Kidney epithelial cell (primary cell): ENCODE data around the gene ERAP2. TPM values are rescaled to one million over a fixed set of nuclear protein-coding genes. Genes with fewer than 3 reads are reported as not detected.

Experiments used
- DNase-seq: peaks from one replicate; pipeline ENCODE4 v3.0.0-alpha.2; 2010; ENCODE audit warnings: low read depth
- H3K27me3 ChIP-seq: 2 replicates; pipeline ENCODE4 v1.6.0; 2011; ENCODE audit warnings: low read length; ENCODE audit not compliant: control insufficient read depth, insufficient read depth
- H3K36me3 ChIP-seq: 2 replicates; pipeline ENCODE4 v1.5.1; 2011; ENCODE audit warnings: low read length; ENCODE audit not compliant: control insufficient read depth, insufficient read depth
- H3K4me3 ChIP-seq: 2 replicates; pipeline ENCODE4 v1.5.1; 2011; ENCODE audit warnings: low read depth, mild to moderate bottlenecking, control low read depth, low read length
- total RNA-seq: library from RNA; depleted of rRNA; stranded (reverse); fragments of >200 nt; gene quantifications from 2 replicates; pipeline ENCODE4 v1.2.3, GENCODE V29; 2015
- TF ChIP-seq, protein P1 (sequence below): IDR thresholded peaks from 2 replicates; pipeline ENCODE4 v1.5.1; 2011; ENCODE audit warnings: mild to moderate bottlenecking, moderate library complexity, low read length, control low read depth, inconsistent platforms; ENCODE audit not compliant: insufficient read depth, poor library complexity, severe bottlenecking

ERAP2 gene
- total RNA-seq, 1 donor from 2014 or later, result 19.1 TPM

DNA sequence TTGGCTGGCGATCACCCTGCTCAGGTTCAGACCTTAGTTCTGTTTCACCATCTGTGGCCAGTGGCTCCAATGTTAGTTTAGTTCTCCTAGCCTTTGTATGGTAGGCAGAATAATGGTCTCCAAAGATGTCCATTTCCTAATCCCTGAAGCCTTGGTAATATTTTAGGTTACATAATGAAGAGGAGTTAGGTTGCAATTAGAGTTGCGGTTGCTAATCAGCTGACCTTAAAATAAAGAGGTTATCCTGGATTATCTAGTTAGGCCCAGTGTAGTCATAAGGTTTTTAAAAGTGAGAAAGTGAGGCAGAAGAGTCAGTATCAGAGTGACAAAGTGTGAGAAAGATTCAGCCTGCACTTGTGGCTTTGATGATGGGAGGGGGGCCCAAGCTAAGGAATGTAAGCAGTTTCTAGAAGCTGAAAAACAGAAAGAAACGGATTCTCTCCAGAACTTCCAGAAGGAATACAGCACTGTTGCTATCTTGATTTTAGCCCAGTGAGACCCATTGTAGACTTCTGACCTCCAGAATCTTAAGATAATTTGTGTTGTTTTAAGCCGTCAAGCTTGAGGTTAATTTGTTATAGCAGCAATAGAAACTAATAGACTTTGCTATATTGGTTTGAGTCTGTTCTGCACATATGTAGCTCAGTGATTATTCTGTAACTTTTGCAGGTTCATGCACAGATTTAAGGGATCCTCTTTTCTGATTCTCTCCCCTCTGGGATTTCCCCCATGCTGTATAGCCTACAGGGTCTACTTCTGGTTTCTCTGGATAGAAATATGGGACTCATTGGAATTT, 81.2 kb downstream of the ERAP2 start:
- no peaks in the 10 kb centered on the region for H3K36me3 ChIP-seq
- TF ChIP-seq, protein P1, sequence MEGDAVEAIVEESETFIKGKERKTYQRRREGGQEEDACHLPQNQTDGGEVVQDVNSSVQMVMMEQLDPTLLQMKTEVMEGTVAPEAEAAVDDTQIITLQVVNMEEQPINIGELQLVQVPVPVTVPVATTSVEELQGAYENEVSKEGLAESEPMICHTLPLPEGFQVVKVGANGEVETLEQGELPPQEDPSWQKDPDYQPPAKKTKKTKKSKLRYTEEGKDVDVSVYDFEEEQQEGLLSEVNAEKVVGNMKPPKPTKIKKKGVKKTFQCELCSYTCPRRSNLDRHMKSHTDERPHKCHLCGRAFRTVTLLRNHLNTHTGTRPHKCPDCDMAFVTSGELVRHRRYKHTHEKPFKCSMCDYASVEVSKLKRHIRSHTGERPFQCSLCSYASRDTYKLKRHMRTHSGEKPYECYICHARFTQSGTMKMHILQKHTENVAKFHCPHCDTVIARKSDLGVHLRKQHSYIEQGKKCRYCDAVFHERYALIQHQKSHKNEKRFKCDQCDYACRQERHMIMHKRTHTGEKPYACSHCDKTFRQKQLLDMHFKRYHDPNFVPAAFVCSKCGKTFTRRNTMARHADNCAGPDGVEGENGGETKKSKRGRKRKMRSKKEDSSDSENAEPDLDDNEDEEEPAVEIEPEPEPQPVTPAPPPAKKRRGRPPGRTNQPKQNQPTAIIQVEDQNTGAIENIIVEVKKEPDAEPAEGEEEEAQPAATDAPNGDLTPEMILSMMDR, result no peak
- no peak overlapping the region for H3K4me3 ChIP-seq
- DNase-seq, result no peak
- H3K27me3 ChIP-seq, result no peaks in the 10 kb centered on the region

DNA sequence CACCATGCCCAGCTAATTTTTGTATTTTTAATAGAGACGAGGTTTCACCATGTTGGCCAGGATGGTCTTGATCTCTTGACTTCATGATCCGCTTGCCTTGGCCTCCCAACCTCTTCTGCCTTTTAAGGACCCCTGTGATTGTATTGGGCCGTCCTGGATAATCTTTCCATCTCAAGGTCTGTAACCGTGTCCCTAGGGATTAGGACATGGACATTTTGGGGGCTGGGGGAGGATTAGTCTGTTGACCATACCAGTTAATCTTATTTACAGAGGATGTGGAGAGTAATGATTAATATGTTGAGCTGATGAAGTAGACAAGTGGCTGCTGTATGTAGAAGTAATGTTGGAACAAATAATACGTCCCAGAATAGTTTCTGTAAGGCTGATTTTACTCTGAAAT, 82.7 kb downstream of the ERAP2 start:
- no peaks in the 10 kb centered on the region for H3K36me3 ChIP-seq
- no peak overlapping the region for H3K4me3 ChIP-seq
- TF ChIP-seq, protein P1, result no peak
- no peaks in the 10 kb centered on the region for H3K27me3 ChIP-seq
- no peak for DNase-seq

DNA sequence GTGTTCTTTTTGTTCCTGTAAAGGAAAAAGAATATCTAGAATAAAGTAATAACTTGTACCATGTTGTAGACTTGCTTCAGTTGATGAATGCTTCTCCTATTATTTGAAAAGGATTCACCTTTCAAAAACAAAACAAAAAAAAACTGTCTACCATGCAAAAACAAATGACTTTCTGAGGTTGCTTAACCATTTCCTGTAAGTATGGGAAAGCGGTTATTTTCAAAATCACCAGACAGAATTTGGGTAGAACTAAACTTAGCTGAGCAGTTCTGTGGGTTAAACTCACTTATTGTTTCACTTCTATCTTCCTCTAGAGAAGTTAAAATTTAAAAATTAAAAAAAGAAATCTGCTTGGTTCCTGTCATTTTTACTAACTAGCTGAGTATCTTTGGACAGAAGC, 84.8 kb downstream of the ERAP2 start:
- TF ChIP-seq, protein P1, result no peak
- Histone ChIP-seq H3K36me3 (no peaks in the 10 kb centered on the region), H3K27me3 (no peaks in the 10 kb centered on the region), H3K4me3 (no peak overlapping the region)
- DNase-seq, result no peak

DNA sequence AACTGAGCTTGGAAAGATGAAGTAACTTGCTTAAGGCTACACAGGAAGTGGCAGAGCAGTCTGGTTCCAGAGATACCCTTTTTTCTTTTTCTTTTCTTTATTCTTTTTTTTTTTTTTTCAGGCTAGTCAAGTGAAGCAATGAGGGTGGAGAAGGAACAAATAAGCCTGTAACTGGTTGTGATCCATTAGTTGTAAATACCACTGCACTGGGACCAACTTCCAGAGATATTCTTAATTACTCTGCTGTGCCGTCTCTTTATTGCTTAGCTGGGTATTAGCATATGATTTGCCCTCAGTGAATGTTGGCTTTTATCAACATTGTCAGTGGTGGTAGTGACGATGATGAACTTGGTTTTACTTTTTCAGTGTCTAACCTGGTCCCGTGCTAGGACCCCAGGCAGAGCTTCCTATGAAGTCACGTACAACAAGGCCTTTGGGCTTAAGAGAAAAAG, 86.3 kb downstream of the ERAP2 start:
- TF ChIP-seq, protein P1, result no peak
- Histone ChIP-seq H3K27me3 (no peaks in the 10 kb centered on the region), H3K36me3 (no peaks in the 10 kb centered on the region), H3K4me3 (no peak overlapping the region)
- DNase-seq, result no peak

DNA sequence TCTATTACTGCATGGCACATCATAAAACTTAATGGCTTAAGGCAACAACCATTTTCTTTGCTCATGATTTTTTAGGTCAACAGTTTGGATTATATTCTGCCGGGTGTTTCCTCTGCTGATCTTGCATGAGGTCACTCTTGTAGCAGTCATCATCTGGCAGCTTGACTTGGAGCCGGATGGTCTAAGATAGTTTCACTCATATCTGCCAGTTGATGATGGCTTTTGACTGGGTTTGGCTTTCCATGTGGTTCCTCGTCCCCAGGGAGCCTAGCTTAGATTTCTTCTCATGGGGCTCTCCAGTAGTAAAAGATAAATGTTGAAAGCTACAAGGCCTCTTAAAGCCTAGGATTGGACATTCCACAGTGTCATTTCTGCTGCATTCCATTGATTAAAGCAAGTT, 87.0 kb downstream of the ERAP2 start:
- TF ChIP-seq, protein P1, result no peak
- no peak for DNase-seq

DNA sequence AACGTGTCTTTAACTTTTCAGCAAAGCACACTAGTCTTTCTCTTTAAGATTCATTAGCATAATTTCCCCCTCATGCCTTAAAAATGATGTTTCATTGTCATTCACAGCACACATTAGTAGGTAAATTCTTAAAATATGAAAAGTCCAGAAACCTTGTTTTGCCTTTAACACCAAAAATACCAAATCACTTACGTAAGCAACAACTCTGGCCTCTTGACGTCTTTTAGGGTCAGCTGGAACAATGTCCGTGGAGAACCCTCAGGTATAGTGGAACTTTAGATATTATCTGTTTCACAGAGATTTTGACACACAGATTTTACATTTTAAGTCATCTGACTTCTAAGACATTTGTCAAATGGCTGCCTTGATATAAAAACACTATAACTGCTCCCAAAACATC, 90.5 kb downstream of the ERAP2 start:
- Histone ChIP-seq H3K27me3 (no peaks in the 10 kb centered on the region), H3K36me3 (no peaks in the 10 kb centered on the region), H3K4me3 (no peak overlapping the region)
- TF ChIP-seq, protein P1, result no peak
- no peak for DNase-seq

More for the DNA sequence above, 87.0 kb downstream of the ERAP2 start:
- H3K36me3 ChIP-seq, result no peaks in the 10 kb centered on the region
- no peak overlapping the region for H3K4me3 ChIP-seq
- no peaks in the 10 kb centered on the region for H3K27me3 ChIP-seq
